ENCODE results near the gene YPEL1.
A peak's percentile ranks its signal among the peaks of the same experiment; 100 is the strongest.

GRCh38 chr22:21726650-21727049, 8.9 kb downstream of the YPEL1 start:
- TF ChIP-seq SALL2 (CRISPR knock-in tag; IDR thresholded peaks at IDR 0.05) (no peak), ZNF678 (CRISPR knock-in tag; IDR thresholded peaks at IDR 0.05) (no peak), GLMP (CRISPR knock-in tag; IDR thresholded peaks at IDR 0.05; ENCODE audit: borderline replicate concordance) (no peak), ZNF891 (CRISPR knock-in tag; IDR thresholded peaks at IDR 0.05) (no peak), ZFP82 (CRISPR knock-in tag; IDR thresholded peaks at IDR 0.05; ENCODE audit: borderline replicate concordance) (no peak), U2AF2 (IDR thresholded peaks at IDR 0.05; ENCODE audit: low read depth, low read length) (no peak), ZNF496 (CRISPR knock-in tag; IDR thresholded peaks at IDR 0.05; ENCODE audit: insufficient replicate concordance) (no peak), HNRNPK (IDR thresholded peaks at IDR 0.05; ENCODE audit: low read depth, low read length, poor library complexity, severe bottlenecking) (no peak), POLR2AphosphoS5 (IDR thresholded peaks at IDR 0.05; ENCODE audit: low read depth, low read length) (no peak), SP140L (CRISPR knock-in tag; IDR thresholded peaks at IDR 0.05; ENCODE audit: borderline replicate concordance) (no peak)
- TF ChIP-seq, protein P1, sequence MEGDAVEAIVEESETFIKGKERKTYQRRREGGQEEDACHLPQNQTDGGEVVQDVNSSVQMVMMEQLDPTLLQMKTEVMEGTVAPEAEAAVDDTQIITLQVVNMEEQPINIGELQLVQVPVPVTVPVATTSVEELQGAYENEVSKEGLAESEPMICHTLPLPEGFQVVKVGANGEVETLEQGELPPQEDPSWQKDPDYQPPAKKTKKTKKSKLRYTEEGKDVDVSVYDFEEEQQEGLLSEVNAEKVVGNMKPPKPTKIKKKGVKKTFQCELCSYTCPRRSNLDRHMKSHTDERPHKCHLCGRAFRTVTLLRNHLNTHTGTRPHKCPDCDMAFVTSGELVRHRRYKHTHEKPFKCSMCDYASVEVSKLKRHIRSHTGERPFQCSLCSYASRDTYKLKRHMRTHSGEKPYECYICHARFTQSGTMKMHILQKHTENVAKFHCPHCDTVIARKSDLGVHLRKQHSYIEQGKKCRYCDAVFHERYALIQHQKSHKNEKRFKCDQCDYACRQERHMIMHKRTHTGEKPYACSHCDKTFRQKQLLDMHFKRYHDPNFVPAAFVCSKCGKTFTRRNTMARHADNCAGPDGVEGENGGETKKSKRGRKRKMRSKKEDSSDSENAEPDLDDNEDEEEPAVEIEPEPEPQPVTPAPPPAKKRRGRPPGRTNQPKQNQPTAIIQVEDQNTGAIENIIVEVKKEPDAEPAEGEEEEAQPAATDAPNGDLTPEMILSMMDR (CRISPR knock-in tag; IDR thresholded peaks at IDR 0.05), result peak; percentile 82
- TF ChIP-seq, protein P2, sequence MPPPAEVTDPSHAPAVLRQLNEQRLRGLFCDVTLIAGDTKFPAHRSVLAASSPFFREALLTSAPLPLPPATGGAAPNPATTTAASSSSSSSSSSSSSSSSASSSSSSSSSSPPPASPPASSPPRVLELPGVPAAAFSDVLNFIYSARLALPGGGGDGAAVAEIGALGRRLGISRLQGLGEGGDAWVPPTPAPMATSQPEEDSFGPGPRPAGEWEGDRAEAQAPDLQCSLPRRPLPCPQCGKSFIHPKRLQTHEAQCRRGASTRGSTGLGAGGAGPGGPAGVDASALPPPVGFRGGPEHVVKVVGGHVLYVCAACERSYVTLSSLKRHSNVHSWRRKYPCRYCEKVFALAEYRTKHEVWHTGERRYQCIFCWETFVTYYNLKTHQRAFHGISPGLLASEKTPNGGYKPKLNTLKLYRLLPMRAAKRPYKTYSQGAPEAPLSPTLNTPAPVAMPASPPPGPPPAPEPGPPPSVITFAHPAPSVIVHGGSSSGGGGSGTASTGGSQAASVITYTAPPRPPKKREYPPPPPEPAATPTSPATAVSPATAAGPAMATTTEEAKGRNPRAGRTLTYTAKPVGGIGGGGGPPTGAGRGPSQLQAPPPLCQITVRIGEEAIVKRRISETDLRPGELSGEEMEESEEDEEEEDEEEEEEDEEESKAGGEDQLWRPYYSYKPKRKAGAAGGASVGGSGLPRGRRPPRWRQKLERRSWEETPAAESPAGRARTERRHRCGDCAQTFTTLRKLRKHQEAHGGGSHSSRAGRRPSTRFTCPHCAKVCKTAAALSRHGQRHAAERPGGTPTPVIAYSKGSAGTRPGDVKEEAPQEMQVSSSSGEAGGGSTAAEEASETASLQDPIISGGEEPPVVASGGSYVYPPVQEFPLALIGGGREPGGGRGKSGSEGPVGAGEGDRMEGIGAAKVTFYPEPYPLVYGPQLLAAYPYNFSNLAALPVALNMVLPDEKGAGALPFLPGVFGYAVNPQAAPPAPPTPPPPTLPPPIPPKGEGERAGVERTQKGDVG (CRISPR knock-in tag; IDR thresholded peaks at IDR 0.05; ENCODE audit: borderline replicate concordance), result no peak

All from HepG2 (cell line).